Measurements from ENCODE around the gene KRT4. TPM values are rescaled to one million over a fixed set of nuclear protein-coding genes. Genes with fewer than 3 reads are reported as not detected.

The KRT4 gene
- total and polyA plus RNA-seq, 2 donors, result 6.3 TPM; not detected in 1

GRCh38 chr12:52821826-52822660, 8.1 kb upstream of the KRT4 start:
- DNase-seq (ENCODE audit: extremely low spot score), result no peak
- no peaks in the 10 kb centered on the region for H3K4me1 ChIP-seq (ENCODE audit: insufficient read depth)
- H3K27ac ChIP-seq (ENCODE audit: low read depth), result no peak overlapping the region
- no peak overlapping the region for H3K4me3 ChIP-seq (ENCODE audit: low read depth, low read length)
- WGBS, result 84% methylated on average over 10 of the region's 10 CpGs
- H3K36me3 ChIP-seq (ENCODE audit: insufficient read depth), result no peaks in the 10 kb centered on the region

GRCh38 chr12:52821071-52821730, 7.3 kb upstream of the KRT4 start:
- 94% methylated on average over 4 of the region's 4 CpGs for WGBS
- Histone ChIP-seq H3K4me3 (ENCODE audit: low read depth, low read length) (no peak overlapping the region), H3K4me1 (ENCODE audit: insufficient read depth) (no peaks in the 10 kb centered on the region), H3K36me3 (ENCODE audit: insufficient read depth) (no peaks in the 10 kb centered on the region), H3K27ac (ENCODE audit: low read depth) (no peak overlapping the region)
- no peak for DNase-seq (ENCODE audit: extremely low spot score)

GRCh38 chr12:52820521-52820920, 6.6 kb upstream of the KRT4 start:
- WGBS, result 92% methylated on average over 6 of the region's 6 CpGs
- no peak for DNase-seq (ENCODE audit: extremely low spot score)
- no peaks in the 10 kb centered on the region for H3K36me3 ChIP-seq (ENCODE audit: insufficient read depth)
- H3K27ac ChIP-seq (ENCODE audit: low read depth), result no peak overlapping the region
- H3K4me1 ChIP-seq (ENCODE audit: insufficient read depth), result no peaks in the 10 kb centered on the region
- no peak overlapping the region for H3K4me3 ChIP-seq (ENCODE audit: low read depth, low read length)

- no peaks in the 10 kb centered on the region for H3K4me1 ChIP-seq (ENCODE audit: insufficient read depth)
- H3K4me3 ChIP-seq (ENCODE audit: low read depth, low read length), result no peak overlapping the region
- no peaks in the 10 kb centered on the region for H3K36me3 ChIP-seq (ENCODE audit: insufficient read depth)
- WGBS, result 76% methylated on average over 7 of the region's 7 CpGs
- no peak overlapping the region for H3K27ac ChIP-seq (ENCODE audit: low read depth)
- DNase-seq (ENCODE audit: extremely low spot score), result no peak
These were observed 6.0 kb upstream of the KRT4 start for GRCh38 chr12:52819731-52820510.

- H3K36me3 ChIP-seq (ENCODE audit: insufficient read depth), result no peaks in the 10 kb centered on the region
These were observed 5.0 kb upstream of the KRT4 start for GRCh38 chr12:52818887-52819420.

GRCh38 chr12:52818388-52818787, 4.5 kb upstream of the KRT4 start:
- Histone ChIP-seq H3K4me3 (ENCODE audit: low read depth, low read length) (no peak overlapping the region), H3K36me3 (ENCODE audit: insufficient read depth) (no peaks in the 10 kb centered on the region), H3K4me1 (ENCODE audit: insufficient read depth) (no peaks in the 10 kb centered on the region), H3K27ac (ENCODE audit: low read depth) (no peak overlapping the region)
- no peak for DNase-seq (ENCODE audit: extremely low spot score)
- 46% methylated on average over 7 of the region's 7 CpGs for WGBS

More at GRCh38 chr12:52818887-52819420, 5.0 kb upstream of the KRT4 start:
- 45% methylated on average over 7 of the region's 7 CpGs for WGBS
- Histone ChIP-seq H3K4me1 (ENCODE audit: insufficient read depth) (no peaks in the 10 kb centered on the region), H3K27ac (ENCODE audit: low read depth) (no peak overlapping the region), H3K4me3 (ENCODE audit: low read depth, low read length) (no peak overlapping the region)
- no peak for DNase-seq (ENCODE audit: extremely low spot score)

- H3K36me3 ChIP-seq (ENCODE audit: insufficient read depth), result no peaks in the 10 kb centered on the region
- no peak overlapping the region for H3K4me3 ChIP-seq (ENCODE audit: low read depth, low read length)
- 84% methylated on average over 2 of the region's 2 CpGs for WGBS
- DNase-seq (ENCODE audit: extremely low spot score), result no peak
- no peaks in the 10 kb centered on the region for H3K4me1 ChIP-seq (ENCODE audit: insufficient read depth)
- H3K27ac ChIP-seq (ENCODE audit: low read depth), result no peak overlapping the region
These were observed 3.9 kb upstream of the KRT4 start for GRCh38 chr12:52817699-52818238.

- Histone ChIP-seq H3K27ac (ENCODE audit: low read depth) (no peak overlapping the region), H3K36me3 (ENCODE audit: insufficient read depth) (no peaks in the 10 kb centered on the region), H3K4me1 (ENCODE audit: insufficient read depth) (no peaks in the 10 kb centered on the region), H3K4me3 (ENCODE audit: low read depth, low read length) (no peak overlapping the region)
- no peak for DNase-seq (ENCODE audit: extremely low spot score)
- WGBS, result 95% methylated on average over 8 of the region's 8 CpGs
These were observed 3.2 kb upstream of the KRT4 start for GRCh38 chr12:52817003-52817698.

- 71% methylated on average over 9 of the region's 9 CpGs for WGBS
- no peak for DNase-seq (ENCODE audit: extremely low spot score)
- Histone ChIP-seq H3K36me3 (ENCODE audit: insufficient read depth) (no peaks in the 10 kb centered on the region), H3K4me1 (ENCODE audit: insufficient read depth) (no peaks in the 10 kb centered on the region), H3K27ac (ENCODE audit: low read depth) (no peak overlapping the region), H3K4me3 (ENCODE audit: low read depth, low read length) (no peak overlapping the region)
These were observed 2.0 kb upstream of the KRT4 start for GRCh38 chr12:52815676-52816588.

GRCh38 chr12:52815161-52815560, 1.2 kb upstream of the KRT4 start:
- no peaks in the 10 kb centered on the region for H3K36me3 ChIP-seq (ENCODE audit: insufficient read depth)
- 96% methylated on average over 4 of the region's 4 CpGs for WGBS
- H3K27ac ChIP-seq (ENCODE audit: low read depth), result no peak overlapping the region
- no peaks in the 10 kb centered on the region for H3K4me1 ChIP-seq (ENCODE audit: insufficient read depth)
- H3K4me3 ChIP-seq (ENCODE audit: low read depth, low read length), result no peak overlapping the region
- no peak for DNase-seq (ENCODE audit: extremely low spot score)

GRCh38 chr12:52814710-52815155, 817 bp upstream of the KRT4 start:
- no peak for DNase-seq (ENCODE audit: extremely low spot score)
- Histone ChIP-seq H3K36me3 (ENCODE audit: insufficient read depth) (no peaks in the 10 kb centered on the region), H3K4me1 (ENCODE audit: insufficient read depth) (no peaks in the 10 kb centered on the region)

GRCh38 chr12:52813203-52813819, 605 bp downstream of the KRT4 start:
- H3K4me1 ChIP-seq (ENCODE audit: insufficient read depth), result no peaks in the 10 kb centered on the region
- DNase-seq (ENCODE audit: extremely low spot score), result no peak
- WGBS, result 94% methylated on average over 10 of the region's 10 CpGs
- no peak overlapping the region for H3K27ac ChIP-seq (ENCODE audit: low read depth)
- H3K4me3 ChIP-seq (ENCODE audit: low read depth, low read length), result no peak overlapping the region
- H3K36me3 ChIP-seq (ENCODE audit: insufficient read depth), result no peaks in the 10 kb centered on the region

More at GRCh38 chr12:52814710-52815155, 817 bp upstream of the KRT4 start:
- H3K27ac ChIP-seq (ENCODE audit: low read depth), result no peak overlapping the region
- 80% methylated on average over 4 of the region's 4 CpGs for WGBS
- no peak overlapping the region for H3K4me3 ChIP-seq (ENCODE audit: low read depth, low read length)

Data from urinary bladder (tissue), 4 donors.